Nephron (organoid): ENCODE data around the gene RGS16.

ENCODE experiments used
- H3K27ac Mint-ChIP-seq, 3 experiments: 2 replicates each; pipeline ENCODE4 v1.8.0; 2020; ENCODE audit warnings: mixed read lengths in 3 of 3, mild to moderate bottlenecking in 2 of 3, moderate library complexity in 1 of 3
- H3K27me3 Mint-ChIP-seq: 2 replicates; pipeline ENCODE4 v1.8.0; 2021; ENCODE audit warnings: low read depth, mild to moderate bottlenecking, moderate library complexity, mixed read lengths
- H3K36me3 Mint-ChIP-seq: 2 replicates; pipeline ENCODE4 v1.8.0; 2020; ENCODE audit warnings: low read depth, mixed read lengths
- H3K4me1 Mint-ChIP-seq: 2 replicates; pipeline ENCODE4 v1.8.0; 2020; ENCODE audit warnings: mixed read lengths
- H3K4me3 Mint-ChIP-seq, 3 experiments: 2 replicates each; pipeline ENCODE4 v1.8.0; 2020; ENCODE audit warnings: mild to moderate bottlenecking in 3 of 3, mixed read lengths in 3 of 3, moderate library complexity in 2 of 3
- H3K9me3 Mint-ChIP-seq: 2 replicates; pipeline ENCODE4 v1.8.0; 2020; ENCODE audit warnings: mixed read lengths
- CTCF ChIP-seq, 3 experiments: fragments of 200-600 bp; sonication (generic); IDR thresholded peaks; one replicate each; pipeline ENCODE4 v1.5.0; 2021; ENCODE audit warnings: antibody characterized with exemption in 3 of 3; ENCODE audit not compliant: unreplicated experiment in 3 of 3

Gene RGS16

GRCh38 chr1:182599339-182599738, 4.8 kb downstream of the RGS16 start:
- TF ChIP-seq CTCF (IDR thresholded peaks at IDR 0.05; ENCODE audit: unreplicated experiment in 3 of 3), result peak in 1 of 3 experiments; percentile 21
- Mint-ChIP-seq H3K4me3 (no peak overlapping the region), H3K9me3 (no peaks in the 10 kb centered on the region), H3K27ac (no peak overlapping the region), H3K36me3 (no peaks in the 10 kb centered on the region), H3K27me3 (peaks cover 11% of the 10 kb centered on the region), H3K4me1 (peaks cover 4% of the 10 kb centered on the region)

- H3K9me3 Mint-ChIP-seq, result no peaks in the 10 kb centered on the region
- no peak overlapping the region for H3K27ac Mint-ChIP-seq
- no peaks in the 10 kb centered on the region for H3K36me3 Mint-ChIP-seq
- TF ChIP-seq CTCF (IDR thresholded peaks at IDR 0.05; ENCODE audit: unreplicated experiment in 3 of 3), result no peak
- H3K4me1 Mint-ChIP-seq, result peaks cover 4% of the 10 kb centered on the region
- peaks cover 3% of the 10 kb centered on the region for H3K27me3 Mint-ChIP-seq
- H3K4me3 Mint-ChIP-seq, result no peak overlapping the region
These were observed 5.9 kb downstream of the RGS16 start for GRCh38 chr1:182598296-182598695.

DNA sequence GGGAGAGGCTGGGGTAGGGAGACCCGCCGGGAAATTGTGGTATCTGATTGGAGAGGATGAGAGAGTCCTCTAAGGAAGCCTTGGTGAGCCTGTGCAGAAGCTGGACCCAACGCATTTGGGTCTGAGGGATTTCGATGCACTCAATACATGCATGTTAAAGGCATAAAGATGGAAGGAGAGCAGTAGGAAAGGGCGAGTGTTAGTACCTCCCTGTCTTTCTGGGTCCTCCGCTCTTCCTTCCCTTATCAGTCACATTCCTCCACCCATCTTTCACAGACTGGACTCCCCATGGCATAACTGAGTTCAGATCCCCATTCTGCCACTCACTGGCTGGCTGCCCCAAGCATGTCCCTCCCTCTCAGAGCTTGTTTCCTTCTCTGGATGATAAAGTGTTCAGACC, 7.3 kb downstream of the RGS16 start:
- Mint-ChIP-seq H3K4me1 (peaks cover 4% of the 10 kb centered on the region), H3K27ac (no peak overlapping the region), H3K36me3 (no peaks in the 10 kb centered on the region), H3K4me3 (no peak overlapping the region), H3K9me3 (no peaks in the 10 kb centered on the region), H3K27me3 (peaks cover 2% of the 10 kb centered on the region)
- no peak for TF ChIP-seq CTCF (IDR thresholded peaks at IDR 0.05; ENCODE audit: unreplicated experiment in 3 of 3)

DNA sequence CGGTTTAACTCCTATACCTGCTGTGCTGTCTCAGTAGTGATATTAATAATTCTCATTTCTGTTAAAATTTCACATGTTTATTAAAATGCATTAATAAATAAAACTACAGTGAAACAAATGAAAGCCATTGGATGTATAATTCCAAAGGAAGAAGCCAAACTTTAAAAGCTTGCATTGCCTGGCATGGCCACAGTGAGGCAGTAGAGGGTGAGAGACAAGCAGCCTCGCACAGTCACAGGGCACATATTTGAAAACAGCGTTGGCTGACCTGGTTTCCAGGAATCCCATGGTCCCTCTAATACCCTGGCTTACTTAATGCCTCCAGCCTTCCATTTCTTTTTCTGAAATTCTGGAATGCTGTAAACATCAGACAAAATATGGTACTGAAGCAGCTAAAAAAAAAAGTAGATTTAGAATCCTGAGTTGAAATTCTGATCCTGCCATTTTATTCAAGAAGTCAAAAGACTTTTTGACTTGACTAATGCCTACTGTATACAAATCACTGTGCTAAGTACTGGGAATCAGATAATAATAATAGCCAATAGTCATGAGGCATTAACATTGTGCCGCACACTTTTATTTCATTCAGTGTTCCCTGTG, 8.4 kb downstream of the RGS16 start:
- Mint-ChIP-seq H3K36me3 (no peaks in the 10 kb centered on the region), H3K4me3 (no peak overlapping the region), H3K27me3 (peaks cover 6% of the 10 kb centered on the region), H3K27ac (no peak overlapping the region), H3K4me1 (peaks cover 4% of the 10 kb centered on the region), H3K9me3 (no peaks in the 10 kb centered on the region)
- TF ChIP-seq CTCF (IDR thresholded peaks at IDR 0.05; ENCODE audit: unreplicated experiment in 3 of 3), result peak; percentile 79 to 84 (median 81)

GRCh38 chr1:182589931-182590330, 14.3 kb downstream of the RGS16 start:
- Mint-ChIP-seq H3K27me3 (peaks cover 6% of the 10 kb centered on the region), H3K27ac (peak overlapping the region in 2 of 3 experiments; percentile 61 to 78), H3K36me3 (peaks cover 12% of the 10 kb centered on the region), H3K4me3 (peak overlapping the region; percentile 91 to 92 (median 92)), H3K9me3 (peaks cover 4% of the 10 kb centered on the region), H3K4me1 (peaks cover 6% of the 10 kb centered on the region)
- no peak for TF ChIP-seq CTCF (IDR thresholded peaks at IDR 0.05; ENCODE audit: unreplicated experiment in 3 of 3)

- Mint-ChIP-seq H3K9me3 (peaks cover 4% of the 10 kb centered on the region), H3K27me3 (peaks cover 6% of the 10 kb centered on the region), H3K27ac (peak overlapping the region; percentile 92 to 94 (median 94)), H3K4me3 (peak overlapping the region; percentile 91 to 92 (median 92)), H3K36me3 (peaks cover 12% of the 10 kb centered on the region), H3K4me1 (peaks cover 6% of the 10 kb centered on the region)
- TF ChIP-seq CTCF (IDR thresholded peaks at IDR 0.05; ENCODE audit: unreplicated experiment in 3 of 3), result no peak
These were observed 14.7 kb downstream of the RGS16 start for GRCh38 chr1:182589520-182589919.
